H1 (cell line): Measurements from ENCODE around the gene ATP2B3. TPM values are rescaled to one million over a fixed set of nuclear protein-coding genes. Genes with fewer than 3 reads are reported as not detected.

Source experiments
- CTCF ChIA-PET: fragments of 300-600 bp; sonication (Branson Sonifier 250); formaldehyde crosslinking; loops from one replicate; lab custom pipeline; 2021; ENCODE audit not compliant: partially characterized antibody; lab: Charles Lee
- POLR2A ChIA-PET: fragments of 300-600 bp; sonication (Branson Sonifier 250); formaldehyde crosslinking; loops from one replicate; lab custom pipeline; 2021; ENCODE audit warnings: inconsistent platforms; ENCODE audit not compliant: partially characterized antibody; lab: Charles Lee
- DNase-seq, 2 experiments: peaks; one replicate each; pipeline versions ENCODE4 v3.0.0 to v3.0.0-alpha.2; 2010 to 2022; ENCODE audit warnings: low spot score in 2 of 2, low read depth in 1 of 2, mixed read lengths in 1 of 2
- FAIRE-seq: peaks from 2 replicates; lab custom pipeline; 2011; peaks lifted over from hg19 to GRCh38; lab: Jason Lieb, UNC
- H2AFZ ChIP-seq: 2 replicates; pipeline ENCODE4 v1.8.1; 2012; ENCODE audit warnings: low read length, inconsistent platforms
- H2AK5ac ChIP-seq: 2 replicates; pipeline ENCODE4 v1.6.1; 2013; ENCODE audit warnings: low read depth, low read length
- H2BK120ac ChIP-seq: replicated peaks from 2 replicates; pipeline ENCODE3; 2013; ENCODE audit warnings: low read depth, low read length, inconsistent platforms
- H2BK12ac ChIP-seq: 2 replicates; pipeline ENCODE4 v1.6.1; 2013; ENCODE audit warnings: low read depth, low read length
- H2BK15ac ChIP-seq: 2 replicates; pipeline ENCODE4 v1.6.1; 2013; ENCODE audit warnings: low read length
- H2BK20ac ChIP-seq: 2 replicates; pipeline ENCODE4 v1.6.1; 2013; ENCODE audit warnings: low read length
- H2BK5ac ChIP-seq: 2 replicates; pipeline ENCODE4 v1.6.1; 2013; ENCODE audit warnings: low read depth, low read length
- H3K14ac ChIP-seq: 2 replicates; pipeline ENCODE4 v1.6.1; 2013; ENCODE audit warnings: inconsistent platforms; ENCODE audit not compliant: insufficient read length
- H3K18ac ChIP-seq: 2 replicates; pipeline ENCODE4 v1.6.1; 2013; ENCODE audit warnings: low read length; ENCODE audit errors: extremely low read depth
- H3K23ac ChIP-seq: 2 replicates; pipeline ENCODE4 v1.6.1; 2013; ENCODE audit warnings: inconsistent platforms; ENCODE audit not compliant: insufficient read length
- H3K23me2 ChIP-seq: 2 replicates; pipeline ENCODE4 v1.6.1; 2013; ENCODE audit warnings: low read depth, low read length
- H3K27ac ChIP-seq: 2 replicates; pipeline ENCODE4 v1.6.1; 2011; ENCODE audit warnings: low read depth, low read length, inconsistent platforms
- H3K27me3 ChIP-seq, 4 experiments: replicated peaks in 1 of 4; 1 replicate in 1 of 4; 2 replicates in 3 of 4; pipeline versions ENCODE4 v1.6.1 to v1.8.1; 2011 to 2013; ENCODE audit warnings: low read length in 3 of 4, mild to moderate bottlenecking in 3 of 4, inconsistent platforms in 2 of 4, mixed read lengths in 2 of 4, moderate library complexity in 1 of 4; ENCODE audit not compliant: control insufficient read depth in 3 of 4, insufficient read depth in 3 of 4; ENCODE audit errors: extremely low read depth in 1 of 4
- H3K36me3 ChIP-seq, 4 experiments: 2 replicates each; pipeline versions ENCODE4 v1.6.1 to v1.8.1; 2011 to 2013; ENCODE audit warnings: mild to moderate bottlenecking in 4 of 4, low read length in 3 of 4, moderate library complexity in 2 of 4, control low read depth in 1 of 4, inconsistent platforms in 1 of 4; ENCODE audit not compliant: insufficient read depth in 4 of 4, control insufficient read depth in 2 of 4
- H3K4ac ChIP-seq: replicated peaks from 2 replicates; pipeline ENCODE3; 2013; ENCODE audit warnings: low read length, low read depth, mixed read lengths, inconsistent platforms; ENCODE audit not compliant: insufficient read length
- H3K4me1 ChIP-seq, 4 experiments: replicated peaks in 1 of 4; 1 replicate in 1 of 4; 2 replicates in 3 of 4; pipeline versions ENCODE4 v1.6.1 to v1.8.1; 2011 to 2013; ENCODE audit warnings: low read length in 3 of 4, inconsistent platforms in 2 of 4, mixed read lengths in 1 of 4; ENCODE audit not compliant: insufficient read depth in 4 of 4, control insufficient read depth in 3 of 4
- H3K4me2 ChIP-seq, 2 experiments: 2 replicates each; pipeline versions ENCODE4 v1.6.1 to v1.8.1; 2011 to 2013; ENCODE audit warnings: low read depth in 2 of 2, low read length in 2 of 2, control low read depth in 1 of 2, inconsistent platforms in 1 of 2, mild to moderate bottlenecking in 1 of 2; ENCODE audit not compliant: insufficient read depth in 1 of 2
- H3K4me3 ChIP-seq, 4 experiments: fragments of 200-600, 300-600 bp in 1 of 4; sonication (generic), shearing (Covaris generic), sonication (Bioruptor Twin) in 1 of 4; 2 replicates each; pipeline versions ENCODE4 v1.5.1 to v1.8.1; 2011 to 2016; ENCODE audit warnings: low read length in 4 of 4, low read depth in 3 of 4, control low read depth in 2 of 4, inconsistent platforms in 2 of 4, mild to moderate bottlenecking in 2 of 4, mixed read lengths in 1 of 4, moderate library complexity in 1 of 4; ENCODE audit not compliant: insufficient read depth in 2 of 4; ENCODE audit errors: extremely low read depth in 1 of 4
- H3K56ac ChIP-seq: replicated peaks from 2 replicates; pipeline ENCODE3; 2013; ENCODE audit warnings: low read depth, mild to moderate bottlenecking, mixed read lengths, low read length, inconsistent platforms; ENCODE audit not compliant: insufficient read length
- H3K79me1 ChIP-seq: 2 replicates; pipeline ENCODE4 v1.6.1; 2013; ENCODE audit warnings: low read depth, low read length, control low read depth
- H3K79me2 ChIP-seq, 2 experiments: 2 replicates each; pipeline versions ENCODE4 v1.6.1 to v1.8.1; 2012 to 2013; ENCODE audit warnings: low read length in 2 of 2, mild to moderate bottlenecking in 2 of 2, inconsistent platforms in 1 of 2; ENCODE audit not compliant: insufficient read depth in 2 of 2, control insufficient read depth in 1 of 2
- H3K9ac ChIP-seq, 4 experiments: replicated peaks in 1 of 4; 1 replicate in 1 of 4; 2 replicates in 3 of 4; pipeline versions ENCODE4 v1.6.1 to v1.8.1; 2011 to 2013; ENCODE audit warnings: low read depth in 3 of 4, low read length in 3 of 4, control low read depth in 2 of 4, mild to moderate bottlenecking in 2 of 4, moderate library complexity in 2 of 4, inconsistent platforms in 1 of 4; ENCODE audit errors: extremely low read depth in 1 of 4
- H3K9me3 ChIP-seq, 2 experiments: 2 replicates each; pipeline versions ENCODE4 v1.6.1 to v1.8.1; 2012 to 2013; ENCODE audit warnings: mild to moderate bottlenecking in 2 of 2, moderate library complexity in 2 of 2, control low read depth in 1 of 2, inconsistent platforms in 1 of 2, low read depth in 1 of 2, low read length in 1 of 2, mixed read lengths in 1 of 2; ENCODE audit not compliant: insufficient read depth in 2 of 2
- H4K20me1 ChIP-seq, 2 experiments: replicated peaks in 1 of 2; 2 replicates each; pipeline versions ENCODE3 to v1.8.1; 2011 to 2013; ENCODE audit warnings: inconsistent platforms in 2 of 2, low read length in 2 of 2, mild to moderate bottlenecking in 1 of 2; ENCODE audit not compliant: insufficient read depth in 2 of 2, control insufficient read depth in 1 of 2
- H4K5ac ChIP-seq: 2 replicates; pipeline ENCODE4 v1.6.1; 2013; ENCODE audit warnings: low read length, low read depth, mixed read lengths, inconsistent platforms; ENCODE audit not compliant: insufficient read length
- H4K8ac ChIP-seq: 2 replicates; pipeline ENCODE4 v1.8.0; 2013; ENCODE audit warnings: mild to moderate bottlenecking, moderate library complexity, low read length, inconsistent platforms; ENCODE audit not compliant: insufficient read depth; ENCODE audit errors: extremely low read depth
- H4K91ac ChIP-seq: replicated peaks from 2 replicates; pipeline ENCODE3; 2013; ENCODE audit warnings: low read length, mixed read lengths, inconsistent platforms; ENCODE audit not compliant: insufficient read length
- BCL11A ChIP-seq, 2 experiments: IDR thresholded peaks; one replicate each; pipeline ENCODE4 v1.6.1; 2011; ENCODE audit warnings: low read depth in 2 of 2, low read length in 2 of 2, mild to moderate bottlenecking in 2 of 2
- CREB1 ChIP-seq: IDR thresholded peaks from 2 replicates; pipeline ENCODE4 v1.6.1; 2012; ENCODE audit warnings: inconsistent platforms
- HDAC2 ChIP-seq, 2 experiments: fragments of 300-600 bp in 1 of 2; sonication (generic) in 1 of 2; IDR thresholded peaks; 2 replicates each; pipeline ENCODE4 v1.6.1; 2011 to 2012; ENCODE audit warnings: low read depth in 2 of 2, low read length in 2 of 2, mild to moderate bottlenecking in 2 of 2, moderate library complexity in 2 of 2, borderline replicate concordance in 1 of 2, inconsistent platforms in 1 of 2
- JUND ChIP-seq: IDR thresholded peaks from 2 replicates; pipeline ENCODE4 v1.6.1; 2011; ENCODE audit warnings: mild to moderate bottlenecking, improper control_type of control experiment, low read length
- MAFK ChIP-seq: IDR thresholded peaks from 2 replicates; pipeline ENCODE4 v1.6.1; 2012; ENCODE audit warnings: low read depth, mild to moderate bottlenecking, improper control_type of control experiment, low read length
- NRF1 ChIP-seq: IDR thresholded peaks from 2 replicates; pipeline ENCODE4 v1.6.1; 2011; ENCODE audit warnings: mild to moderate bottlenecking, low read depth, low read length, improper control_type of control experiment
- POU5F1 ChIP-seq: IDR thresholded peaks from 2 replicates; pipeline ENCODE4 v1.6.1; 2011; ENCODE audit warnings: low read depth, mild to moderate bottlenecking, low read length, moderate library complexity
- RBBP5 ChIP-seq: IDR thresholded peaks from 2 replicates; pipeline ENCODE4 v1.7.1; 2012; ENCODE audit warnings: low read depth, mild to moderate bottlenecking, inconsistent platforms, low read length, moderate library complexity, borderline replicate concordance
- RXRA ChIP-seq: IDR thresholded peaks from 2 replicates; pipeline ENCODE4 v1.6.1; 2011; ENCODE audit warnings: low read depth, mild to moderate bottlenecking, low read length, moderate library complexity; ENCODE audit not compliant: insufficient read depth
- SIX5 ChIP-seq: IDR thresholded peaks from 2 replicates; pipeline ENCODE4 v1.6.1; 2011; ENCODE audit warnings: mild to moderate bottlenecking, low read depth, low read length
- SP2 ChIP-seq: IDR thresholded peaks from 2 replicates; pipeline ENCODE4 v1.6.1; 2012; ENCODE audit warnings: mild to moderate bottlenecking, low read length, inconsistent platforms
- SUZ12 ChIP-seq: fragments of 200-600 bp; sonication (generic); IDR thresholded peaks from 2 replicates; pipeline ENCODE4 v1.6.1; 2012; ENCODE audit warnings: mild to moderate bottlenecking, inconsistent platforms, low read length, moderate library complexity, mixed read lengths
- WGBS, 2 experiments: shearing (Covaris generic) in 1 of 2; methylation state at CpG; one replicate each; pipeline versions ENCODE4 v1.1.6 to v1.1.7; 2013 to 2015; ENCODE audit warnings: low lambda C conversion rate in 2 of 2, mixed read lengths in 2 of 2, inconsistent platforms in 1 of 2, low coverage in 1 of 2, missing lambda C conversion rate in 1 of 2; ENCODE audit not compliant: insufficient replicate concordance in 2 of 2, insufficient coverage in 1 of 2, insufficient read length in 1 of 2; ENCODE audit errors: extremely low coverage in 1 of 2, missing lambda C conversion rate in 1 of 2; 5-methylcytosine and 5-hydroxymethylcytosine counted together
- polyA plus RNA-seq, 7 experiments: library from polyadenylated mRNA; depleted of rRNA in 3 of 7; stranded (reverse) in 5 of 7; unstranded in 2 of 7; fragments of >200 nt in 5 of 7; fragments of 200-250 nt in 2 of 7; gene quantifications; 1 replicate in 5 of 7; 2 replicates in 1 of 7; 4 replicates in 1 of 7; pipeline versions ENCODE4 v1.2.1 to v1.2.3, GENCODE V29; 2011 to 2013; ENCODE audit warnings: missing spikeins in 2 of 7, mixed read lengths in 2 of 7
- total RNA-seq: library from RNA; stranded (reverse); fragmentation: NEBNext Ultra II Directional; extraction: Animal tissue kit (Norgen Biotek cat#: 25700); gene quantifications from 2 replicates; pipeline ENCODE4 v1.2.1, GENCODE V29; 2021

Gene ATP2B3
- total and polyA plus RNA-seq, 2 of the 8 experiments (the other 6 are each of a cell fraction or from before 2014, with no cell fraction given) = 0.14 to 0.19 TPM

GRCh38 chrX:153609917-153610835 lies 92.7 kb downstream of the ATP2B3 start:
- no peak overlapping the region for H3K56ac ChIP-seq
- 0 out of 2 replicates have a peak overlapping the region, but pooled peaks have one; percentile 25 for H4K8ac ChIP-seq
- H2BK15ac ChIP-seq = no peak overlapping the region
- no peak overlapping the region for H3K4ac ChIP-seq
- H2BK120ac ChIP-seq = no peak overlapping the region
- no peak overlapping the region for H2BK12ac ChIP-seq
- H3K79me1 ChIP-seq = no peaks in the 10 kb centered on the region
- H3K27me3 ChIP-seq = peaks cover 0 to 11% (median 8%) of the 10 kb centered on the region in 4 experiments; a peak in 6 of 7 replicates
- peak overlapping the region; percentile 2 to 63; a peak in 3 of 4 replicates for H3K4me2 ChIP-seq
- CTCF ChIA-PET = interaction anchor here (0.6 to 8.9 kb wide), 23 partner anchors 9 to 1374 kb away, joined by 3 to 130 read pairs (median 4); partner anchors contain the start of genes CCNQ and DUSP9
- H2BK20ac ChIP-seq = no peak overlapping the region
- no peak overlapping the region for H3K27ac ChIP-seq
- no peak overlapping the region for H2AK5ac ChIP-seq
- H2AFZ ChIP-seq = no peak overlapping the region
- no peak overlapping the region for H4K5ac ChIP-seq
- H4K20me1 ChIP-seq = no peaks in the 10 kb centered on the region
- no peaks in the 10 kb centered on the region for H3K4me1 ChIP-seq
- no peaks in the 10 kb centered on the region for H3K23me2 ChIP-seq
- H3K9ac ChIP-seq = no peak overlapping the region
- H4K91ac ChIP-seq = no peak overlapping the region
- no peaks in the 10 kb centered on the region for H3K9me3 ChIP-seq
- DNase-seq (peak in 1 of 2 experiments; percentile 89), FAIRE-seq (no peak)
- no peak overlapping the region for H2BK5ac ChIP-seq
- no peak overlapping the region for H3K18ac ChIP-seq
- H3K4me3 ChIP-seq = peak overlapping the region in 3 of 4 experiments; percentile 29 to 51 (median 33); a peak in 6 of 8 replicates
- H3K14ac ChIP-seq = no peak overlapping the region
- no peaks in the 10 kb centered on the region for H3K79me2 ChIP-seq
- H3K23ac ChIP-seq = no peak overlapping the region
- WGBS, 2 experiments = 14% methylated on average over 27 of the region's 63 CpGs; no CpG with 5 or more reads in 1 of the 2 experiments
- POLR2A ChIA-PET = interaction anchor here (0.7 to 1.4 kb wide), 2 partner anchors 11 to 14 kb away, joined by 3 read pairs; no protein-coding TSS in a partner anchor
- H3K36me3 ChIP-seq = no peaks in the 10 kb centered on the region
- TF ChIP-seq NRF1 = no peak
- TF ChIP-seq RXRA = no peak
- no peak for TF ChIP-seq SP2
- TF ChIP-seq SIX5 = no peak
- TF ChIP-seq MAFK = no peak
- TF ChIP-seq RBBP5 = no peak
- TF ChIP-seq SUZ12 = no peak
- TF ChIP-seq JUND = no peak
- TF ChIP-seq POU5F1 = no peak
- no peak for TF ChIP-seq BCL11A (IDR thresholded peaks at IDR 0.05; ENCODE audit: low read depth in 2 of 2, low read length in 2 of 2)
- peak; percentile 49; the same call in 1 of the 2 replicates for TF ChIP-seq CREB1
- TF ChIP-seq HDAC2 (IDR thresholded peaks at IDR 0.05; ENCODE audit: borderline replicate concordance in 1 of 2, low read depth in 2 of 2, low read length in 2 of 2) = no peak
